IPS-NIHi7 (cell line): Measurements from ENCODE around the gene FRRS1L.
A peak's percentile ranks its signal among the peaks of the same experiment; 100 is the strongest.

Experiments used
- DNase-seq: peaks from one replicate; pipeline ENCODE4 v3.0.0; 2012; ENCODE audit warnings: mixed read lengths; ENCODE audit errors: extremely low spot score

The FRRS1L gene

GRCh38 chr9:109166771-109167601 is at the start of gene FRRS1L:
TSS of gene FRRS1L (minus strand) at chr9:109167249. CDS start at chr9:109167138, 111 bp downstream.
- DNase-seq, result peak; percentile 71

GRCh38 chr9:109214414-109214813 is 47.4 kb upstream of the FRRS1L start:
- DNase-seq, result no peak

GRCh38 chr9:109213285-109214121 is 46.5 kb upstream of the FRRS1L start:
- DNase-seq, result no peak

GRCh38 chr9:109212768-109213167 is 45.7 kb upstream of the FRRS1L start:
- DNase-seq, result no peak

- DNase-seq, result peak; percentile 49
Observed at GRCh38 chr9:109206670-109207069, 39.6 kb upstream of the FRRS1L start.

GRCh38 chr9:109205526-109205925 is 38.5 kb upstream of the FRRS1L start:
- DNase-seq, result no peak

- DNase-seq, result no peak
Observed at GRCh38 chr9:109203761-109204360, 36.8 kb upstream of the FRRS1L start.

GRCh38 chr9:109199676-109200075 is 32.6 kb upstream of the FRRS1L start:
- DNase-seq, result no peak

- DNase-seq, result peak; percentile 52
Observed at GRCh38 chr9:109198736-109199382, 31.8 kb upstream of the FRRS1L start.

GRCh38 chr9:109193974-109194556 is 27.0 kb upstream of the FRRS1L start:
- DNase-seq, result no peak

- DNase-seq, result peak; percentile 76
Observed at GRCh38 chr9:109192732-109193361, 25.8 kb upstream of the FRRS1L start.

- DNase-seq, result no peak
Observed at GRCh38 chr9:109191746-109192145, 24.7 kb upstream of the FRRS1L start.

GRCh38 chr9:109190151-109190550 is 23.1 kb upstream of the FRRS1L start:
- no peak for DNase-seq

GRCh38 chr9:109186857-109187520 is 19.9 kb upstream of the FRRS1L start:
- no peak for DNase-seq

GRCh38 chr9:109182940-109183798 is 16.1 kb upstream of the FRRS1L start:
- DNase-seq, result peak; percentile 67

- no peak for DNase-seq
Observed at GRCh38 chr9:109182550-109182939, 15.5 kb upstream of the FRRS1L start.

- DNase-seq, result no peak
Observed at GRCh38 chr9:109181284-109181683, 14.2 kb upstream of the FRRS1L start.

- no peak for DNase-seq
Observed at GRCh38 chr9:109179801-109180523, 12.9 kb upstream of the FRRS1L start.

GRCh38 chr9:109176963-109177362 is 9.9 kb upstream of the FRRS1L start:
- no peak for DNase-seq
